Peyer's patch (tissue), 4 donors: Measurements from ENCODE around the gene PKDCC.

Experiments
- POLR2A ChIP-seq, 2 donors: fragments of 450-650 bp; IDR thresholded peaks; one replicate each; pipeline ENCODE4 v1.5.1; 2017; ENCODE audit warnings: antibody characterized with exemption in 2 of 2, mild to moderate bottlenecking in 2 of 2, moderate library complexity in 2 of 2
- TF ChIP-seq, protein P1 (sequence below), 6 experiments: fragments of 450-650 bp in 4 of 6; fragments of 200-600 bp in 2 of 6; sonication (generic) in 1 of 6; IDR thresholded peaks; one replicate each; pipeline ENCODE4 v1.5.1; 2017 to 2019; ENCODE audit warnings: antibody characterized with exemption in 6 of 6, mild to moderate bottlenecking in 3 of 6, moderate library complexity in 1 of 6

DNA sequence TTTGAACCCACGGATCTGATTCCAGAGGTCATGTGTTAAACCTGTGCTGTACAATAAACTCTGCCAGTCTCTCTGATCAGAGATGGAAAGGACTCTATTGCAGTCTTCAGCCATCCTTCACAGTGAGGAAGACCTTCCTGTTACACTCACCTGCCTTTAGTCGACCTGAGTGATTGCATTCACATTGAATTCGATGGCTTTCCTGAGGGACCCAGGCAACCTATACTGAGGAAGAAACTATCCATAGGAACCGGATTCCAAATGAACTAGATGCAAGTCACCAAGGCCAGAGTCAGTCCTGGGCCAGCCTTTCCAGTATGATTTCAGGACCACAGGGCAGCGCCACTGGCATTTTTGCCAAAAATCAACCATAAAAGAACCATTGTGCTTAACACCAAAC is 56.8 kb downstream of the PKDCC start:
- TF ChIP-seq POLR2A (IDR thresholded peaks at IDR 0.05) = no peak
- TF ChIP-seq, protein P1, sequence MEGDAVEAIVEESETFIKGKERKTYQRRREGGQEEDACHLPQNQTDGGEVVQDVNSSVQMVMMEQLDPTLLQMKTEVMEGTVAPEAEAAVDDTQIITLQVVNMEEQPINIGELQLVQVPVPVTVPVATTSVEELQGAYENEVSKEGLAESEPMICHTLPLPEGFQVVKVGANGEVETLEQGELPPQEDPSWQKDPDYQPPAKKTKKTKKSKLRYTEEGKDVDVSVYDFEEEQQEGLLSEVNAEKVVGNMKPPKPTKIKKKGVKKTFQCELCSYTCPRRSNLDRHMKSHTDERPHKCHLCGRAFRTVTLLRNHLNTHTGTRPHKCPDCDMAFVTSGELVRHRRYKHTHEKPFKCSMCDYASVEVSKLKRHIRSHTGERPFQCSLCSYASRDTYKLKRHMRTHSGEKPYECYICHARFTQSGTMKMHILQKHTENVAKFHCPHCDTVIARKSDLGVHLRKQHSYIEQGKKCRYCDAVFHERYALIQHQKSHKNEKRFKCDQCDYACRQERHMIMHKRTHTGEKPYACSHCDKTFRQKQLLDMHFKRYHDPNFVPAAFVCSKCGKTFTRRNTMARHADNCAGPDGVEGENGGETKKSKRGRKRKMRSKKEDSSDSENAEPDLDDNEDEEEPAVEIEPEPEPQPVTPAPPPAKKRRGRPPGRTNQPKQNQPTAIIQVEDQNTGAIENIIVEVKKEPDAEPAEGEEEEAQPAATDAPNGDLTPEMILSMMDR (IDR thresholded peaks at IDR 0.05) = no peak
